ENCODE data around the gene CASTOR1. TPM values are rescaled to one million over a fixed set of nuclear protein-coding genes. Genes with fewer than 3 reads are reported as not detected.

CASTOR1 gene
- total and polyA plus RNA-seq, 2 donors = 7.5 to 21.7 TPM

DNA sequence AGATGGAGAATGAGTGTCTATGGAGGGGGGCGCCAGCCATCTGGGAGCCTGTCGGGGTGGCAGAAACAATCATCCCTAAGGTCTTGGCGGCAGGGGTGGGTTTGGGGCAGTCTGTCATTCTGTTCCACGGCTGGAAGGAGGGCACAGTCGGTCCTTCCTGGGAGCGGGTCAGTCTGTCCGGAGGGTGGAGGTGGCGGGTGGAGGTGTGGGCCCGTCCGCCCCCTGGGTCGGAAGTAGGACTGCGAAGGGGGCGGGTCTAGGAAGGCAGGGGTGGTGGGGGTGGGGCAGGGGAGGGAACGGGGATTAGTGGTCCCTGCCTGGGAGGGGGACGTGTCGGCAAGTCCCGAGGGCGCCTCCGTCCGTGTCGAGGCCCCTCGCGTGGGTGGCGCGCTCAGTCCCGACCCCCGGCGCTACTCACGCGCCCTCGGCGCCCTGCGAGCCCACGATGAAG is 37.0 kb upstream of the CASTOR1 start:
- WGBS = under 1% methylated on average over 34 of the region's 34 CpGs
- Histone ChIP-seq H3K27ac (ENCODE audit: low read depth) (peak overlapping the region; percentile 89), H3K4me1 (ENCODE audit: insufficient read depth) (no peaks in the 10 kb centered on the region), H3K36me3 (ENCODE audit: insufficient read depth) (no peaks in the 10 kb centered on the region), H3K4me3 (ENCODE audit: low read depth, low read length) (peak overlapping the region; percentile 97)
- DNase-seq (ENCODE audit: extremely low spot score) = no peak

DNA sequence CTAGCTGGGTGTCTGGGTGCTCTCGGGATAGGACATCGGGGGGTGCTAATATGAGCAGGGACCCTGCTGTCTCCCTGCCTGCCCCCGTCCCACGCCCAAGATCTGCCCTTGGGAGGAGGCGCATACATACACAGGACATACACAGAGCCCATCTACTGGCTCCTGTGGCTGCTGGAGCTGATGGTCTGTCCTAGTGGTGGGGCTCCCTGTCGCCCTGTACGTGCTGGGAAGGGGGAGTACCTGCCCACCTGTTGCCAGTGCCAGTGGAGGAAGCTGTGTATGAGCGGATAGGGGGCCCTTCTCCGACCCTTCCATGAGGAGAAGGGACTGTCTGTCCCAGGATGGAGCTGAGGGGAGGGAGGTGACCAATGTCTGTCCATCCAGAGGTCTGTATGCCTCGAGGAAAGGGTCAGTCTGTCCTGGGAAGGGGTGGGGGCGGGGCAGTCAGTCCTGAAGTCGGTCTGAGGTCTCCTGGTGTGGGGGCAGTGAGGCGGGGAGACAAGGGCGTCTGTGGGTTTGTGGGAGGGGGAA is 36.5 kb upstream of the CASTOR1 start:
- Histone ChIP-seq H3K27ac (ENCODE audit: low read depth) (no peak overlapping the region), H3K4me3 (ENCODE audit: low read depth, low read length) (peak overlapping the region; percentile 97), H3K4me1 (ENCODE audit: insufficient read depth) (no peaks in the 10 kb centered on the region), H3K36me3 (ENCODE audit: insufficient read depth) (no peaks in the 10 kb centered on the region)
- 33% methylated on average over 14 of the region's 14 CpGs for WGBS
- no peak for DNase-seq (ENCODE audit: extremely low spot score)

DNA sequence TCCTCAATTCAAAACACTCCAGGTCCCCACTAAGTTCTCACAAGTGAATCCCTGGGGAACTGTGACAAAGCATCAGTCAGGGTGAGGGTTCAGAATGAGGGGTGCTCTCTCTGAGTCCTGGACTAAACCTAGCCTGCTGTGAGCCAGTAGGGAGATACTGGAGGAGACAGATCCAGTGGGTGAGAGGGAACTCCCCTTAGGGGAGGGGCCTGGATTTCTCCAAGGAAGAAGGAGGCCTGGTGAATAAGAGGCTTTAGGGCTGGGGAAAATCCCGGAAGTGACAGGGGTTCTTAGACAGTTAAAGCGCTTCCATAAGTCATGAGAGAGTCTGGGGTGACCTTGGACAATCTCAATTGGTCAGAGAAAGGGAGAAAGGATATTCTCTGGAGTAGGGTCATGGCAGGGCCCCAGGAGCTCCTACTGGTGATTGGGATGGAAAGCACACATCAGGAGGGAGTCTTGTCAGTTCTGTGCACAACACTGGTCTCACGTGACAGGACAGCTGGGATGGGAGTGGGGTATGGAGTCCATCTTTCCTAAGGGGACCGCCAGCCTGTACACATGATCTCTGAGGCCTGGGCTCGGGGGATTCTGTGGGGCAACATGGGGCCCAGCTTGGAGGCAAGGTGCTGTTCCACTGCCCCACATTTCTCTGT is 35.9 kb upstream of the CASTOR1 start:
- Histone ChIP-seq H3K4me3 (ENCODE audit: low read depth, low read length) (peak overlapping the region; percentile 97), H3K27ac (ENCODE audit: low read depth) (no peak overlapping the region), H3K4me1 (ENCODE audit: insufficient read depth) (no peaks in the 10 kb centered on the region), H3K36me3 (ENCODE audit: insufficient read depth) (no peaks in the 10 kb centered on the region)
- DNase-seq (ENCODE audit: extremely low spot score) = no peak
- WGBS = 40% methylated on average over 5 of the region's 5 CpGs

DNA sequence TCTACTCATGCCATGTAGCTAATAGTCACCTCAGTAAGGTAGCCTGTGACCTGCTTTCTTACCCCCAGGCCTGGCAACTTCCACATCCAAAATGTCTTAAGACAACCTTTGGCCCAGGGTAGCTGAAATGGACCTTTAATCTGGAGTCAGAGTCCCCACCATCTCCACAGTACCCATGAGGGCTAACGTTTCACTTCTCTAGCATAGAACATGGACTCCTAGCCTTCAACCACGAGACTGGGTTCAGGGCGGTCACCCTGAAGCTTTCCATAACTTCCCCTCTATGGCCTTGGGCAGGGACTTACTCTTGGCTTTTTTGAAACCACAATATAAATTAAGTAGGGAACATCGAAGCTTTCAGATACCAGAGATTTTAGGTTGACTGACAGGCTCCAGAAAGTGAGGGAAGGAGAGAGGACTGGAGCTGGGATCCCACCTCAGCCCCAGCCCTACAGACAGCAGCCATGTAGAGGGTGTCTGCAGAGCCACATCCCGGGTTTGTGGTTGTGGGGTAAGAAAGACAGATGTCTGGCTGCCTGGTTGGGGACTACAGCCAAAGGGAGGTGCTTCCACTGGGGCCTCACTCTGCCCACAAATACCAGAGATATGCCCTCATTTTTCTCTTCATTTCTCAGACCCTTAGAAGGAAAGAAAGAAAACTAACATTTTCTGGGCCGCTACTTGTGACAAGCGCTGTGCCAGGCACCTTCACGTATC is 34.9 kb upstream of the CASTOR1 start:
- no peaks in the 10 kb centered on the region for H3K4me1 ChIP-seq (ENCODE audit: insufficient read depth)
- WGBS = 64% methylated on average over 8 of the region's 8 CpGs
- H3K36me3 ChIP-seq (ENCODE audit: insufficient read depth) = no peaks in the 10 kb centered on the region
- H3K4me3 ChIP-seq (ENCODE audit: low read depth, low read length) = no peak overlapping the region
- DNase-seq (ENCODE audit: extremely low spot score) = no peak
- no peak overlapping the region for H3K27ac ChIP-seq (ENCODE audit: low read depth)

- Histone ChIP-seq H3K4me3 (ENCODE audit: low read depth, low read length) (no peak overlapping the region), H3K27ac (ENCODE audit: low read depth) (no peak overlapping the region), H3K4me1 (ENCODE audit: insufficient read depth) (no peaks in the 10 kb centered on the region), H3K36me3 (ENCODE audit: insufficient read depth) (no peaks in the 10 kb centered on the region)
- 94% methylated on average over 3 of the region's 3 CpGs for WGBS
- no peak for DNase-seq (ENCODE audit: extremely low spot score)
Measured at GRCh38 chr22:30323246-30323645, 33.9 kb upstream of the CASTOR1 start.

GRCh38 chr22:30321461-30321860 is 32.2 kb upstream of the CASTOR1 start:
- 79% methylated on average over 2 of the region's 2 CpGs for WGBS
- Histone ChIP-seq H3K4me1 (ENCODE audit: insufficient read depth) (no peaks in the 10 kb centered on the region), H3K36me3 (ENCODE audit: insufficient read depth) (no peaks in the 10 kb centered on the region), H3K4me3 (ENCODE audit: low read depth, low read length) (no peak overlapping the region), H3K27ac (ENCODE audit: low read depth) (no peak overlapping the region)
- no peak for DNase-seq (ENCODE audit: extremely low spot score)

- H3K4me3 ChIP-seq (ENCODE audit: low read depth, low read length) = no peak overlapping the region
- H3K27ac ChIP-seq (ENCODE audit: low read depth) = no peak overlapping the region
- DNase-seq (ENCODE audit: extremely low spot score) = no peak
- H3K4me1 ChIP-seq (ENCODE audit: insufficient read depth) = no peaks in the 10 kb centered on the region
- no peaks in the 10 kb centered on the region for H3K36me3 ChIP-seq (ENCODE audit: insufficient read depth)
- WGBS = 89% methylated on average over 3 of the region's 3 CpGs
Measured at GRCh38 chr22:30320021-30320556, 30.8 kb upstream of the CASTOR1 start.

- no peak overlapping the region for H3K27ac ChIP-seq (ENCODE audit: low read depth)
Measured at GRCh38 chr22:30318799-30319419, 29.6 kb upstream of the CASTOR1 start.

DNA sequence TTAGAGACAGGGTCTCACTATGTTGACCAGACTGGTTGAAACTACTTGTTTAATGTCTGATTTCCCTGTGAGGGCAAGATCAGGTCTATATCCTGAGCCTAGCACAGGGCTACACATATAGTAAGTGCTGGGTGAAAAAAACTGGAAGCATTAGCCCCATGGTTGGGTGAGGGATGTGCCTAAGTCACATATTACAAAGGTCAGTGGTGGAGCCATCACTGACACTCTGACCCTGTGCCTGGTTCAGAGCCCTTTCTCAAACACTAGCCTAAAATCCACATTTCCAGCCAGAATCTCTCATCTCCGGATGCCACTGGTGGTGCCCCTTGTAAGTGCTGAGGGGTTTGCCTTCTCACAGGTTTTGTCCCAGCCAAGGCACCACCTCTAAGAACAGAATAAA is 28.5 kb upstream of the CASTOR1 start:
- H3K36me3 ChIP-seq (ENCODE audit: insufficient read depth) = no peaks in the 10 kb centered on the region
- H3K27ac ChIP-seq (ENCODE audit: low read depth) = no peak overlapping the region
- no peaks in the 10 kb centered on the region for H3K4me1 ChIP-seq (ENCODE audit: insufficient read depth)
- no peak overlapping the region for H3K4me3 ChIP-seq (ENCODE audit: low read depth, low read length)
- WGBS = 100% methylated on average over 1 of the region's 1 CpG
- DNase-seq (ENCODE audit: extremely low spot score) = no peak

More at GRCh38 chr22:30318799-30319419, 29.6 kb upstream of the CASTOR1 start:
- 83% methylated on average over 7 of the region's 7 CpGs for WGBS
- no peaks in the 10 kb centered on the region for H3K36me3 ChIP-seq (ENCODE audit: insufficient read depth)
- H3K4me1 ChIP-seq (ENCODE audit: insufficient read depth) = no peaks in the 10 kb centered on the region
- no peak overlapping the region for H3K4me3 ChIP-seq (ENCODE audit: low read depth, low read length)
- no peak for DNase-seq (ENCODE audit: extremely low spot score)

DNA sequence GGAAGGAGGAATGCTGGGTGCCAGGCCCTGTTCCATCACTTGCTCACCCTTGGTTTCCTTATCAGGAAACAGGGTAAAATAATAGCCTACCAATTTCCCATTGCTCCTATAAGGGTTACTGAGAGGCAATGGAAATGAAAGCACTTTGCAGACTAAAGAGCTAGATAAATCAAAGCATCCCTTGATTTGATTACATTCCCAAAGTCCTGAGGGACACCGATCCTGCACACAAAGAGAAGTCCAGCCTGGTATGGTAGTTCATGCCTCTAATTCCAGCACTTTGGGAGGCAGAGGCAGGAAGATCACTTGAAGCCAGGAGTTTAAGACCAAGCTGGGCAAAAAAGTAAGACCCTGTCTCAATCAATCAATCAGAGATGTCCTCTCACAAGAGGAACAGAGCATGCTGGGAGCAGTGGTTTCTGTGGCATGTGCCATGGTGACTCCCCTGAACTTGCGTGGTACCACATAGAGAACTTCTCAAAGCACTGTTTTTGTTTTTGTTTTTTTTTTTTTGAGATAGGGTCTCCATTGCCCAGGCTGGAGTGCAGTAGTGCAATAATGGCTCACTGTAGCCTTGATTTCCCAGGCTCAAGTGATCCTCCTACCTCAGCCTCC is 26.8 kb upstream of the CASTOR1 start:
- WGBS = 65% methylated on average over 2 of the region's 2 CpGs
- no peak for DNase-seq (ENCODE audit: extremely low spot score)

DNA sequence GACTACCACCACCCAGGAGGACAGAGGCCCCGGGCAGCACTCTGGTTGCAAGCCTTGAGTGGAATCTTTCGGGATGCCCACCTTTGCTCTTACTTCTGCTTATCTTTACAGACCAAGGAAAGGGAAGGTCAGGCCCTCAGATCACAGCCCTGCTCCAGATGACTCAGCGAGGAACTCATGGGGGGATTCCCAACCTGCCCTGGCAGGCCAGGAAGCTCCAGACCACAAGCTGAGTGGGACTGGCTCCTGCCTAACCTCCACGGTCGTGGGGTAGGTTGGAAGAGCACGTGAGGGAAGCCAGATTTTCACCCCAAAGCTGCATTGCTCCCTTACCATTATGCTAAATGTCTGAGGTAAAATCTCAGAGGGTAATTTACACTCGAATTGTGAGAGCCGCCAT is 25.6 kb upstream of the CASTOR1 start:
- DNase-seq (ENCODE audit: extremely low spot score) = no peak
- Histone ChIP-seq H3K27ac (ENCODE audit: low read depth) (no peak overlapping the region), H3K4me1 (ENCODE audit: insufficient read depth) (no peaks in the 10 kb centered on the region), H3K4me3 (ENCODE audit: low read depth, low read length) (no peak overlapping the region), H3K36me3 (ENCODE audit: insufficient read depth) (no peaks in the 10 kb centered on the region)
- WGBS = 80% methylated on average over 8 of the region's 8 CpGs

More for the DNA sequence above, 26.8 kb upstream of the CASTOR1 start:
- Histone ChIP-seq H3K36me3 (ENCODE audit: insufficient read depth) (no peaks in the 10 kb centered on the region), H3K4me1 (ENCODE audit: insufficient read depth) (no peaks in the 10 kb centered on the region), H3K27ac (ENCODE audit: low read depth) (no peak overlapping the region), H3K4me3 (ENCODE audit: low read depth, low read length) (no peak overlapping the region)

GRCh38 chr22:30313527-30314363 is 24.4 kb upstream of the CASTOR1 start:
- Histone ChIP-seq H3K27ac (ENCODE audit: low read depth) (peak overlapping the region; percentile 11), H3K4me3 (ENCODE audit: low read depth, low read length) (no peak overlapping the region), H3K36me3 (ENCODE audit: insufficient read depth) (no peaks in the 10 kb centered on the region), H3K4me1 (ENCODE audit: insufficient read depth) (no peaks in the 10 kb centered on the region)
- 79% methylated on average over 6 of the region's 8 CpGs for WGBS
- no peak for DNase-seq (ENCODE audit: extremely low spot score)
